Stimulated activated effector memory CD8-positive, alpha-beta T cell treated with anti-CD3 and anti-CD28 coated beads, Interleukin-12 subunit alpha, Interleukin-12 subunit beta, amount 100 ng/mL, for 72 hours (primary cell): ENCODE measurements around the gene ZNF467.
A peak's percentile ranks its signal among the peaks of the same experiment; 100 is the strongest.

Experiments
- ATAC-seq: fragments of 150-1000 bp; cut with Tn5 transposase; 2 replicates; pipeline ENCODE4 v1.10.0; 2021
- DNase-seq, 2 donors: peaks; one replicate each; pipeline ENCODE4 v3.0.0; 2021 to 2022; ENCODE audit warnings: low spot score in 2 of 2
- H3K27ac Mint-ChIP-seq: one replicate; pipeline ENCODE4 v1.8.0; 2022; ENCODE audit warnings: mild to moderate bottlenecking, mixed read lengths
- H3K36me3 Mint-ChIP-seq: one replicate; pipeline ENCODE4 v1.8.0; 2022; ENCODE audit warnings: mild to moderate bottlenecking, mixed read lengths
- H3K4me1 Mint-ChIP-seq: one replicate; pipeline ENCODE4 v1.8.0; 2022; ENCODE audit warnings: mixed read lengths
- H3K4me3 Mint-ChIP-seq: one replicate; pipeline ENCODE4 v1.8.0; 2022; ENCODE audit warnings: mild to moderate bottlenecking, mixed read lengths
- H3K9me3 Mint-ChIP-seq: one replicate; pipeline ENCODE4 v1.8.0; 2022; ENCODE audit warnings: mixed read lengths

ZNF467 gene

GRCh38 chr7:149773446-149774236 lies at the start of gene ZNF467:
ZNF467 (minus strand) TSS chr7:149773588; CDS start chr7:149771032, 2,556 bp downstream.
- no peaks in the 10 kb centered on the region for H3K4me1 Mint-ChIP-seq
- no peak for DNase-seq
- no peaks in the 10 kb centered on the region for H3K9me3 Mint-ChIP-seq
- H3K4me3 Mint-ChIP-seq = peak within 1 kb of the TSS; percentile 72
- ATAC-seq = no peak
- no peaks in the 10 kb centered on the region for H3K36me3 Mint-ChIP-seq
- H3K27ac Mint-ChIP-seq = no peak within 1 kb of the TSS

GRCh38 chr7:149822353-149822943 lies 49.1 kb upstream of the ZNF467 start:
- no peak overlapping the region for H3K4me3 Mint-ChIP-seq
- H3K4me1 Mint-ChIP-seq = peaks cover 7% of the 10 kb centered on the region
- H3K36me3 Mint-ChIP-seq = no peaks in the 10 kb centered on the region
- H3K27ac Mint-ChIP-seq = peak overlapping the region; percentile 7
- H3K9me3 Mint-ChIP-seq = no peaks in the 10 kb centered on the region
- ATAC-seq = no peak
- DNase-seq = no peak

GRCh38 chr7:149821191-149822148 lies 48.1 kb upstream of the ZNF467 start:
- DNase-seq = no peak
- no peaks in the 10 kb centered on the region for H3K4me1 Mint-ChIP-seq
- H3K27ac Mint-ChIP-seq = no peak overlapping the region
- H3K9me3 Mint-ChIP-seq = no peaks in the 10 kb centered on the region
- ATAC-seq = no peak
- no peak overlapping the region for H3K4me3 Mint-ChIP-seq
- no peaks in the 10 kb centered on the region for H3K36me3 Mint-ChIP-seq

- ATAC-seq (no peak), DNase-seq (no peak)
- Mint-ChIP-seq H3K36me3 (no peaks in the 10 kb centered on the region), H3K4me1 (no peaks in the 10 kb centered on the region), H3K9me3 (no peaks in the 10 kb centered on the region), H3K4me3 (no peak overlapping the region), H3K27ac (no peak overlapping the region)
Measured at GRCh38 chr7:149820622-149821190, 47.3 kb upstream of the ZNF467 start.

DNA sequence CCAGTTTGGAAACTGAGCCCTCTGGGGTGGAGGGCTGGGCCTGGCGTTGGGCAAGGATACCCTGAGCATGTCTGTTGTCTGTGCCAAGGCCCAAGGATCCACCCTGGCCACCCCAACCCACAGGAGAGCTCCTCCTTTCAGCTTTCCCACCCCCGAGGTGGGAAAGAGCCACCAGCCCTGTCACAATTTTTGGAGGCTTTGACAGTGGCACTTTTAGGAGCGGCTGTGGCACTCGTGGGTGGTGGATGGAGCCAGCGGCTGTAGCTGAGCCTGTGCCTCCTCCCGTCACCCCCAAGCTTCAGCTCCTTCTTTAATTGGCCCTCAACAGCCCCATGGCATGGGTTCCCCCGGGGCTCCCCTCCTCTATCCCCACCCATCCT lies 46.6 kb upstream of the ZNF467 start:
- no peaks in the 10 kb centered on the region for H3K9me3 Mint-ChIP-seq
- no peaks in the 10 kb centered on the region for H3K36me3 Mint-ChIP-seq
- ATAC-seq (no peak), DNase-seq (no peak)
- H3K27ac Mint-ChIP-seq = no peak overlapping the region
- H3K4me3 Mint-ChIP-seq = no peak overlapping the region
- H3K4me1 Mint-ChIP-seq = no peaks in the 10 kb centered on the region

DNA sequence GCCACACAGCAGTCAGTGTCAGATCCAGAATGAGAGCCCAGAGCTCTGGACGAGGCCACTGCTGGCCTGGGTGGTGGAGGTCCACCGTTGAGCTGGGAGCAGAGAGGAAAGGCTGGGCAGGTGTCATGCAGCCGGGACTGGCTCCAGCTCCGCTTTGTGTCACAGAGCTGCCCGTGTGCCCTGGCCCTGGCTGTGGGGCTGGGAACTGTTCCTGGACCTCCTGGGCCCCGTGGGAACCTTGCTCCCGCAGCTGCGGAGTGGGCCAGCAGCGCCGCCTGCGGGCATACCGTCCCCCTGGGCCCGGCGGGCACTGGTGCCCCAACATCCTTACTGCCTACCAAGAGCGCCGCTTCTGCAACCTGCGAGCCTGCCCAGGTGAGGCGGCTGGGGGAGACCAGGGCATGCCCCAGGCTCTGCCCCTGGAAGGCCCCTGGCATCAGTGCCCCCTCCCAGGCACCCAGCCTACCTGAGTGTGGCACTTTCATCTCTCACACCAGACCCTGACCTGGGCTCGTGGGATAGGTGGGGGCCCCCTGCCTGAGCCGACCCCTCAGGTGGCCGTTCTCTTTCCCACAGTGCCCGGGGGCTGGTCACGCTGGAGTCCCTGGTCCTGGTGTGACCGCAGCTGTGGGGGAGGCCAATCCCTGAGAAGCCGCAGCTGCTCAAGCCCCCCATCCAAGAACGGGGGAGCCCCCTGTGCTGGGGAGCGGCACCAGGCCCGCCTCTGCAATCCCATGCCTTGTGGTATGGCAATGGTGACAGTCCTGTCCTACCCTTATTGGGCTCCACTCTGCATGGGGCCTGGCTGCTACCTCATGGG lies 46.0 kb upstream of the ZNF467 start:
- no peak for ATAC-seq
- Mint-ChIP-seq H3K4me1 (no peaks in the 10 kb centered on the region), H3K4me3 (no peak overlapping the region), H3K36me3 (no peaks in the 10 kb centered on the region), H3K9me3 (no peaks in the 10 kb centered on the region), H3K27ac (no peak overlapping the region)
- no peak for DNase-seq

GRCh38 chr7:149818536-149818840 lies 45.1 kb upstream of the ZNF467 start:
- peaks cover 2% of the 10 kb centered on the region for H3K4me1 Mint-ChIP-seq
- H3K4me3 Mint-ChIP-seq = no peak overlapping the region
- no peak overlapping the region for H3K27ac Mint-ChIP-seq
- no peaks in the 10 kb centered on the region for H3K9me3 Mint-ChIP-seq
- no peak for ATAC-seq
- no peaks in the 10 kb centered on the region for H3K36me3 Mint-ChIP-seq
- no peak for DNase-seq

DNA sequence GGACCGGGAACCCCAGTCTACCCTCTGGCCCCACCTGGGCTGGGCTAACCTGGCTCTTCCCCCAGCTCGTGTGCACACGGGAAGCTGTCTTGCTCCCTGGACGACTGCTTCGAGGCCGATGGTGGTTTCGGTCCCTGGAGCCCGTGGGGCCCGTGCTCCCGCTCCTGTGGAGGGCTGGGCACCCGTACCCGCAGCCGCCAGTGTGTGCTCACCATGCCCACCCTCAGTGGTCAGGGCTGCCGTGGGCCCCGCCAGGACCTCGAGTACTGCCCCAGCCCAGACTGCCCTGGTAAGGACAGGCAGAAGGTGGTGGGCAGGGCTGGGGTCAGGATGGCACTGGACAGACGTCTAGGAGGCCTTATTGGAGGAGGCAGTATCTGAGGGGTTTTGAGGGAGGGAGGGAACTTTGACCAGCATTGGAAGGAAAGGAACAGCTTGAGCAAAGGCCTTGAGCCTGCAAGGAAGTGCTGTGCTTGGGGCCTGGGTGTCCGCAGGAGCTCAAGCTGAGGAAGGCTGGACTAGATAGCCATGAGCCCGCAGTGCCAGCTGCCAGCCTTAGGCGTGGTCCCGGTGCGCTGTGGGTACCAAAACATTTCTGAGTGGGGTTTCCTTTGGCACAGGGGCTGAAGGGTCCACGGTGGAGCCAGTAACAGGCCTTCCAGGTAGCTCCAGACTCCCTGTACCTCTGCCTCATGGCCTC lies 44.6 kb upstream of the ZNF467 start:
- Mint-ChIP-seq H3K9me3 (no peaks in the 10 kb centered on the region), H3K36me3 (no peaks in the 10 kb centered on the region), H3K4me1 (peaks cover 6% of the 10 kb centered on the region), H3K4me3 (no peak overlapping the region), H3K27ac (no peak overlapping the region)
- ATAC-seq (no peak), DNase-seq (no peak)

DNA sequence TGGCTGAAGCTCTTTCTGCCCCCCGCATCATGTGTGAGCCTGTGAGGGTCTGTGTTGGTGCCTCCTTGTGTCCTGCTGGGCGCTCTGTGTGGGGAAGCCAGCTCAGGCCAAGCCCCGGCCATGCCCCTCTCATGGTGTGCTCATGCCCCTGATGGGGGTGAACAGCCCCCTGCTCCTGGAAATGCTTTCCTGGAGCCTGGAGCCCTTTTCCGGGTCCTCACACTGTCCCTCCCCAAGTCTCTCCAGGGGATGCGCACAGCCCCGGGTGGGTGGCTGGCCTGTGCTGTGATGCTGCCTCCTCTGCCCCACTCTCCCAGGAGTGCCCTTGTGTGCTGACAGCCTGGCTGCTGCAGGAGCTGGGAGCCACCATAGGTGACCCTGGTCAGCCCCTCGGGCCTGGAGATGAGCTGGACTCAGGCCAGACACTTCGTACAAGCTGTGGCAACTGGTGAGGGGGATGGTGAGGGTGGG lies 43.9 kb upstream of the ZNF467 start:
- Mint-ChIP-seq H3K36me3 (no peaks in the 10 kb centered on the region), H3K27ac (no peak overlapping the region)

GRCh38 chr7:149816794-149817193 lies 43.4 kb upstream of the ZNF467 start:
- Mint-ChIP-seq H3K4me3 (no peak overlapping the region), H3K27ac (no peak overlapping the region), H3K9me3 (no peaks in the 10 kb centered on the region), H3K36me3 (no peaks in the 10 kb centered on the region), H3K4me1 (peaks cover 6% of the 10 kb centered on the region)
- DNase-seq = no peak
- no peak for ATAC-seq

More for the DNA sequence above, 43.9 kb upstream of the ZNF467 start:
- no peaks in the 10 kb centered on the region for H3K9me3 Mint-ChIP-seq
- no peak for ATAC-seq
- no peak for DNase-seq
- no peak overlapping the region for H3K4me3 Mint-ChIP-seq
- H3K4me1 Mint-ChIP-seq = peaks cover 6% of the 10 kb centered on the region

DNA sequence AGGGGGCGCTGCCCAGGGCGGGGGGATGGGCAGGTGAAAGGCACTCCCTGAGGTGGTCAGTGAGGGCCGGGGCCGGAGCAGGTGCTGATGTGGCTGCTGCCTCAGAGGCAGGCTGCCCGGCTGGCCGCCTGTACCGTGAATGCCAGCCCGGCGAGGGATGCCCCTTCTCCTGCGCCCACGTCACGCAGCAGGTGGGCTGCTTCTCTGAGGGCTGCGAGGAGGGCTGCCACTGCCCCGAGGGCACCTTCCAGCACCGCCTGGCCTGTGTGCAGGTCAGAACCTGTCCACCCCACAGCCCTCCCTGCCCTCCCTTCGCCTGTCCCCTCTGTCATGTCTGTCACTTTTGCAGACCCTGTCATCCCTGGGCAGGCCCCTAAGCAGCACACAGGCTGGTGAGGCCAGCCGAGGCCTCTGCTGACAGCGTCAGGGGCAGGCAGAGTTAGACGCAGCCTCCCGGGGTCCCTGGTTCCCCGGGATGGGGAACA lies 42.9 kb upstream of the ZNF467 start:
- H3K36me3 Mint-ChIP-seq = no peaks in the 10 kb centered on the region
- peaks cover 6% of the 10 kb centered on the region for H3K4me1 Mint-ChIP-seq
- H3K4me3 Mint-ChIP-seq = no peak overlapping the region

GRCh38 chr7:149815661-149816266 lies 42.4 kb upstream of the ZNF467 start:
- Mint-ChIP-seq H3K4me1 (peaks cover 6% of the 10 kb centered on the region), H3K9me3 (no peaks in the 10 kb centered on the region), H3K4me3 (no peak overlapping the region), H3K36me3 (no peaks in the 10 kb centered on the region), H3K27ac (no peak overlapping the region)
- DNase-seq = no peak
- ATAC-seq = no peak

More for the DNA sequence above, 42.9 kb upstream of the ZNF467 start:
- no peak overlapping the region for H3K27ac Mint-ChIP-seq
- no peak for DNase-seq
- no peaks in the 10 kb centered on the region for H3K9me3 Mint-ChIP-seq
- ATAC-seq = no peak

GRCh38 chr7:149815121-149815520 lies 41.7 kb upstream of the ZNF467 start:
- Mint-ChIP-seq H3K4me1 (peaks cover 6% of the 10 kb centered on the region), H3K36me3 (no peaks in the 10 kb centered on the region), H3K4me3 (no peak overlapping the region), H3K27ac (no peak overlapping the region), H3K9me3 (no peaks in the 10 kb centered on the region)
- DNase-seq = no peak
- no peak for ATAC-seq

DNA sequence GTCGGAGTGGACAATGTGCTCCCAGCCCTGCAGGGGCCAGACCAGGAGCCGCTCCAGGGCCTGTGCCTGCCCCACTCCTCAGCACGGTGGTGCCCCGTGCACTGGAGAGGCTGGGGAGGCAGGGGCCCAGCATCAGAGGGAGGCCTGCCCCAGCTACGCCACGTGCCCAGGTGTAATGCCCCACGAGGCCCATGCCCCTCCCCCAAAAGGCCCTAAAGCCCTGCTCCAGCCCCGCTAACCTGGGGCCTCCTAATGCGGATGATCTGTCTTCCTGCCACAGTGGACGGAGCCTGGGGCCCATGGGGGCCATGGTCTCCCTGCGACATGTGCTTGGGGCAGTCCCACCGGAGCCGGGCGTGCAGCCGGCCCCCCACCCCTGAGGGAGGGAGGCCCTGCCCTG lies 41.1 kb upstream of the ZNF467 start:
- Mint-ChIP-seq H3K27ac (no peak overlapping the region), H3K4me1 (peaks cover 6% of the 10 kb centered on the region), H3K4me3 (no peak overlapping the region), H3K36me3 (no peaks in the 10 kb centered on the region), H3K9me3 (no peaks in the 10 kb centered on the region)
- ATAC-seq = no peak
- no peak for DNase-seq
